Measurements from ENCODE around the gene GRM1. TPM values are rescaled to one million over a fixed set of nuclear protein-coding genes. Genes with fewer than 3 reads are reported as not detected.
A peak's percentile ranks its signal among the peaks of the same experiment; 100 is the strongest.

GRM1 gene
- total RNA-seq, 2 donors from 2014 or later: 0.57 to 0.62 TPM

GRCh38 chr6:146351018-146351417 lies 322.2 kb downstream of the GRM1 start:
- Histone ChIP-seq H3K27me3 (ENCODE audit: control insufficient read depth, insufficient read depth, low read length, poor library complexity, severe bottlenecking) (no peaks in the 10 kb centered on the region), H3K27ac (ENCODE audit: low read depth, low read length) (no peak overlapping the region), H3K4me3 (ENCODE audit: low read length) (no peak overlapping the region), H3K9ac (ENCODE audit: extremely low read depth, low read length, poor library complexity, severe bottlenecking) (no peak overlapping the region), H3K4me1 (ENCODE audit: control insufficient read depth, insufficient read depth, low read length) (peaks cover 5% of the 10 kb centered on the region), H3K9me3 (ENCODE audit: control insufficient read depth, low read length) (peaks cover 19% of the 10 kb centered on the region), H3K36me3 (ENCODE audit: control insufficient read depth, insufficient read depth, low read length) (no peaks in the 10 kb centered on the region)
- TF ChIP-seq, protein P1, sequence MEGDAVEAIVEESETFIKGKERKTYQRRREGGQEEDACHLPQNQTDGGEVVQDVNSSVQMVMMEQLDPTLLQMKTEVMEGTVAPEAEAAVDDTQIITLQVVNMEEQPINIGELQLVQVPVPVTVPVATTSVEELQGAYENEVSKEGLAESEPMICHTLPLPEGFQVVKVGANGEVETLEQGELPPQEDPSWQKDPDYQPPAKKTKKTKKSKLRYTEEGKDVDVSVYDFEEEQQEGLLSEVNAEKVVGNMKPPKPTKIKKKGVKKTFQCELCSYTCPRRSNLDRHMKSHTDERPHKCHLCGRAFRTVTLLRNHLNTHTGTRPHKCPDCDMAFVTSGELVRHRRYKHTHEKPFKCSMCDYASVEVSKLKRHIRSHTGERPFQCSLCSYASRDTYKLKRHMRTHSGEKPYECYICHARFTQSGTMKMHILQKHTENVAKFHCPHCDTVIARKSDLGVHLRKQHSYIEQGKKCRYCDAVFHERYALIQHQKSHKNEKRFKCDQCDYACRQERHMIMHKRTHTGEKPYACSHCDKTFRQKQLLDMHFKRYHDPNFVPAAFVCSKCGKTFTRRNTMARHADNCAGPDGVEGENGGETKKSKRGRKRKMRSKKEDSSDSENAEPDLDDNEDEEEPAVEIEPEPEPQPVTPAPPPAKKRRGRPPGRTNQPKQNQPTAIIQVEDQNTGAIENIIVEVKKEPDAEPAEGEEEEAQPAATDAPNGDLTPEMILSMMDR (conservative IDR thresholded peaks at IDR 0.05): no peak
- peaks cover 21% of the 10 kb centered on the region for H3K9me3 Mint-ChIP-seq
- H3K27ac Mint-ChIP-seq: peak overlapping the region; percentile 54
- WGBS, 2 experiments (ENCODE audit: insufficient coverage in 1 of 2, insufficient read length in 1 of 2): 22 to 66% methylated on average over 1 to 3 of the region's 3 CpGs
- peaks cover 7% of the 10 kb centered on the region for H3K36me3 Mint-ChIP-seq (ENCODE audit: low read depth)
- H3K27me3 Mint-ChIP-seq (ENCODE audit: insufficient read depth): no peaks in the 10 kb centered on the region
- DNase-seq: peak; percentile 52
- peaks cover 43% of the 10 kb centered on the region for H3K4me1 Mint-ChIP-seq
- no peak overlapping the region for H3K4me3 Mint-ChIP-seq

DNA sequence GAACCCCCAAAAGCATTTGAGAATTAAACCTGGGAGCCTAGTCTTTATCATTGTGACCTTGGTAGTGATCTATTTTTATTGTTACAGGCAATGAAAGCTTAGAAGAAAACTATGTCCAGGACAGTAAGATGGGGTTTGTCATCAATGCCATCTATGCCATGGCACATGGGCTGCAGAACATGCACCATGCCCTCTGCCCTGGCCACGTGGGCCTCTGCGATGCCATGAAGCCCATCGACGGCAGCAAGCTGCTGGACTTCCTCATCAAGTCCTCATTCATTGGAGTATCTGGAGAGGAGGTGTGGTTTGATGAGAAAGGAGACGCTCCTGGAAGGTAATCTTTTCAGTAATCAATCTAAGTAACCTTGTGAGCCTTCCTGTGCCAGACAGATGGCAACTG lies 323.3 kb downstream of the GRM1 start:
- no peak for DNase-seq
- 92% methylated on average over 5 of the region's 5 CpGs; no CpG with 5 or more reads in 1 of the 2 experiments for WGBS, 2 experiments (ENCODE audit: insufficient coverage in 1 of 2, insufficient read length in 1 of 2)
- Histone ChIP-seq H3K36me3 (ENCODE audit: control insufficient read depth, insufficient read depth, low read length) (no peaks in the 10 kb centered on the region), H3K9me3 (ENCODE audit: control insufficient read depth, low read length) (peaks cover 20% of the 10 kb centered on the region), H3K27ac (ENCODE audit: low read depth, low read length) (no peak overlapping the region), H3K9ac (ENCODE audit: extremely low read depth, low read length, poor library complexity, severe bottlenecking) (no peak overlapping the region), H3K27me3 (ENCODE audit: control insufficient read depth, insufficient read depth, low read length, poor library complexity, severe bottlenecking) (no peaks in the 10 kb centered on the region), H3K4me3 (ENCODE audit: low read length) (no peak overlapping the region), H3K4me1 (ENCODE audit: control insufficient read depth, insufficient read depth, low read length) (peaks cover 12% of the 10 kb centered on the region)
- Mint-ChIP-seq H3K27ac (no peak overlapping the region), H3K4me1 (peaks cover 50% of the 10 kb centered on the region), H3K4me3 (no peak overlapping the region), H3K27me3 (ENCODE audit: insufficient read depth) (no peaks in the 10 kb centered on the region), H3K36me3 (ENCODE audit: low read depth) (peaks cover 6% of the 10 kb centered on the region), H3K9me3 (peaks cover 15% of the 10 kb centered on the region)
- TF ChIP-seq, protein P1 (conservative IDR thresholded peaks at IDR 0.05): no peak

- no peaks in the 10 kb centered on the region for H3K36me3 ChIP-seq (ENCODE audit: control insufficient read depth, insufficient read depth, low read length)
- no peak for DNase-seq
- peaks cover 15% of the 10 kb centered on the region for H3K4me1 ChIP-seq (ENCODE audit: control insufficient read depth, insufficient read depth, low read length)
- H3K27me3 Mint-ChIP-seq (ENCODE audit: insufficient read depth): no peaks in the 10 kb centered on the region
- H3K4me3 Mint-ChIP-seq: no peak overlapping the region
- TF ChIP-seq, protein P1 (conservative IDR thresholded peaks at IDR 0.05): no peak
- no peak overlapping the region for H3K9ac ChIP-seq (ENCODE audit: extremely low read depth, low read length, poor library complexity, severe bottlenecking)
- no peaks in the 10 kb centered on the region for H3K27me3 ChIP-seq (ENCODE audit: control insufficient read depth, insufficient read depth, low read length, poor library complexity, severe bottlenecking)
- peaks cover 4% of the 10 kb centered on the region for H3K9me3 ChIP-seq (ENCODE audit: control insufficient read depth, low read length)
- H3K4me1 Mint-ChIP-seq: peaks cover 60% of the 10 kb centered on the region
- no peaks in the 10 kb centered on the region for H3K36me3 Mint-ChIP-seq (ENCODE audit: low read depth)
- H3K4me3 ChIP-seq (ENCODE audit: low read length): no peak overlapping the region
- 88 to 89% methylated on average over 2 of the region's 3 CpGs for WGBS, 2 experiments (ENCODE audit: insufficient coverage in 1 of 2, insufficient read length in 1 of 2)
- H3K9me3 Mint-ChIP-seq: peaks cover under 1% of the 10 kb centered on the region
- H3K27ac ChIP-seq (ENCODE audit: low read depth, low read length): no peak overlapping the region
- no peak overlapping the region for H3K27ac Mint-ChIP-seq
These were observed 325.6 kb downstream of the GRM1 start for GRCh38 chr6:146354451-146354850.

All from endodermal cell (in vitro differentiated cells).